Suppressor macrophage treated with lipopolysaccharide for 1 hour (primary cell): ENCODE data around the gene GATB.

Experiments used
- DNase-seq, 3 donors: peaks; one replicate each; pipeline ENCODE4 v3.0.0-alpha.2; 2020 to 2022

The GATB gene

GRCh38 chr4:151694961-151695720 lies 65.7 kb downstream of the GATB start:
- no peak for DNase-seq

- no peak for DNase-seq
Measured at GRCh38 chr4:151692821-151693673, 67.8 kb downstream of the GATB start.

- no peak for DNase-seq
Measured at GRCh38 chr4:151692443-151692782, 68.4 kb downstream of the GATB start.

DNA sequence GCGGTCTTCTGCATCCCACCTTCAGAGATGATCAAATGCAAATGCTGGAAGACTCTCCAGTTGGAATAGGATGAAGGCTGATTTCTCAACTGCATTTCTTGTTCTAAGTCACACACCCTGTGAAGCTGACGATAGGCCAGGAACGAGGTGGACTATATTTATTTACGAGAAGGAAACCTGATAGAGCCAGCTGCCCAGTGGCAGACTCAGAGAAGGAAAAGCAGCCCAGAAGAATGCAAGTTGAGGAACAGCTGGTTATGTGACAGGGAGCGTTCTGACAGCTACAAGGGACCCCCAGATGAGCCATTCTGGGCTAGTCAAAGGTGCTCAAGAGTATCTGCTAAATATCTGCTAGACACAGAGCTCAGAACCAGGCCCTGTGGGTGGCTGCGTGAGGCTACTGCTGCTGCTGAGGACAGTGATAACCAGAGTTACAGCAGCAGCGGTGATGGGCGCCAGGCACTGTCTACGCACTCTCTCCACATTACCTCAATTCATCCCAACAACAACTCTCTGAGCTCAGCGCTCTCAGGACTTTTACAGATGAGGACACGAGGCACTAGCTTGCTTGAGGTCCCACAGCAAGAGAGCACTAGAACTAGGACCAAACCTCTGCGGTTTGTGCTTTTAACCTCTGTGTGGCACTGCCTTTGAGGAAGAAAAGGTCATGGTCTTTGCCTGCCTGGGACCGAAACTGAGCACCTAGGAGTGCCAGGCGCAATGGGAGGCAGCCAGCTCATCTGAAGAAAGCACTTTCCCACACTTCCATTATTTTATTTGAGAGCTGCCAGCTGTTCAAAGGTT lies 69.0 kb downstream of the GATB start:
- no peak for DNase-seq

- no peak for DNase-seq
Measured at GRCh38 chr4:151690876-151691275, 69.9 kb downstream of the GATB start.

DNA sequence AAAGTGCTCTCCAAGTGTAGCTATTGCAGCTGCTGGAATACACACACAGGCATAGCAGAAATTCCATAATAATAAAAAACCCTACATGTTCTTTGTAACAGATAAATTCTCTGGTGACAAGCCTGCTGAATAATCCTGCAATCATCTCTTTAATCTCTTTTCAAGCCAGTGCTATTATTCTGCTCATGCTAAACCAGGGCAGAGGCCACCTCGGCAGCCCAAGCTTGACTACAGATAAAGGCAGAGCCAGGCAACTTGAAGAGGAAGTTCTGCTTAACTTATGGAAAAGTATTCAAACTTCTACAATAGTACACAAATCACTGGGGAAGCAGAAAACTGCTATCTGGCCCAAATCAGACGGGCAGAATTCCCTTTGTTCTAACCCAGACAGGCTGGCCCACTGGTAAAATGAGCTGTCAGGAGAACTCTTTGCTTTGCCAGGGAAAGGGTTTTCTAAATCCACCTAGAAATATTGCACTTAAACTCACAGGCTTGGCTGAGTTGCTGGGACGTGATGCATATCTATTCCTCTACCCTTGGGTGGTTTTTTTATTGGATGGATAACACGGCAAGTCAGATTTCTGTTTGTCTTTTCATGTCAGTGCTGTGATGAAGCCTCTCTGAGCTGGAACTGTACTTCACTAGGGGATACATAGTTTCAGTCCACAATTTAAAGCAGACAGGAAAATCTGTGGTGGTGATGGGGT lies 70.5 kb downstream of the GATB start:
- DNase-seq: no peak

DNA sequence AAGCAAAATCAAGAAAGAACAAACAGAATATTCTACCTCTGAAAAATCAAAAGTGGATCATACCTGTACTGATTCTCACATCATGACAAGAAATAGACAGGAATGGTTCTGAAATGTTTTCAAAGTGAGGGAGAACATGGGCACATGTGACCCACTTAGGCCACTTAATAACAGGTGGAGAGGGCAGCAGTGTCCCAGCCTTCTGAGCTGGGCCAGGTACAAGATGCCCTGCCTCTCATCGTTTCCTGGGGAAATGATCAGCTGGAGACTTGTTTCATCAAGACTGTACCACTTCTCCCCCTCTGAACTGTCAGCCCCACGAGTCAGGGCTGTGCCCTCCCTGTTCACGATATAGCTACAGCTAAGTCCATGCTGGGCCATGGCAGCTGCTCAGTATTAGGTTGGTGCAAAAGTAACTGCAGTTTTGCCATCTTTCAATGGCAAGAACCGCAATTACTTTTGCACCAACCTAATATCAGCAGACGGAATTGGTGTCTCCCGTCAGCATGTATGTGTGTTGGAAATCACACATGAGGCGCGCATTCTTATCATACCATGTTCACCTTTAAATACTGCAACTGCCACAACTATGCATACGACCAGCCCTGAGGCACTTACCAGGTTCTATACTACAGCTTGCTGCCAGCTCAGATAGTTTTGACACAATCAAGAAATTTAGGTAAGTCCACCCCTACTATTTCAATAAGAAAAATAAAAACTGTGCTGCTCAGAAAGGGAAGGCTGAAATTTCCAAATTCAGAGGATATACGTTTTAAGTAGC lies 71.4 kb downstream of the GATB start:
- no peak for DNase-seq

DNA sequence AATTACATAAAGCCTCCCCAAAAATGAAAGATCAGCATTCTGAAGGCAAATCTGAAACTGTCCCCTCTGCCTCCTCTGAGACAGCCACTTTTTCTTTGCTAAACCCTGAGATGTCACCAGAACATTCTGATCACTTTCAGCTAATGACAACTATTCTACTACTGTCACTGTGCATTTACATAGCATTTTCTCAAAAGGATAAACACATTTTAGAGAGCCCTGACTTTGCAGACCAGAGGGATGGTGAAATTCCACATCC lies 72.1 kb downstream of the GATB start:
- no peak for DNase-seq

GRCh38 chr4:151688003-151688784 lies 72.6 kb downstream of the GATB start:
- no peak for DNase-seq

GRCh38 chr4:151687021-151687640 lies 73.7 kb downstream of the GATB start:
- no peak for DNase-seq

- no peak for DNase-seq
Measured at GRCh38 chr4:151685303-151685702, 75.5 kb downstream of the GATB start.

GRCh38 chr4:151681085-151681484 lies 79.7 kb downstream of the GATB start:
- no peak for DNase-seq

GRCh38 chr4:151679231-151679630 lies 81.6 kb downstream of the GATB start:
- DNase-seq: no peak

DNA sequence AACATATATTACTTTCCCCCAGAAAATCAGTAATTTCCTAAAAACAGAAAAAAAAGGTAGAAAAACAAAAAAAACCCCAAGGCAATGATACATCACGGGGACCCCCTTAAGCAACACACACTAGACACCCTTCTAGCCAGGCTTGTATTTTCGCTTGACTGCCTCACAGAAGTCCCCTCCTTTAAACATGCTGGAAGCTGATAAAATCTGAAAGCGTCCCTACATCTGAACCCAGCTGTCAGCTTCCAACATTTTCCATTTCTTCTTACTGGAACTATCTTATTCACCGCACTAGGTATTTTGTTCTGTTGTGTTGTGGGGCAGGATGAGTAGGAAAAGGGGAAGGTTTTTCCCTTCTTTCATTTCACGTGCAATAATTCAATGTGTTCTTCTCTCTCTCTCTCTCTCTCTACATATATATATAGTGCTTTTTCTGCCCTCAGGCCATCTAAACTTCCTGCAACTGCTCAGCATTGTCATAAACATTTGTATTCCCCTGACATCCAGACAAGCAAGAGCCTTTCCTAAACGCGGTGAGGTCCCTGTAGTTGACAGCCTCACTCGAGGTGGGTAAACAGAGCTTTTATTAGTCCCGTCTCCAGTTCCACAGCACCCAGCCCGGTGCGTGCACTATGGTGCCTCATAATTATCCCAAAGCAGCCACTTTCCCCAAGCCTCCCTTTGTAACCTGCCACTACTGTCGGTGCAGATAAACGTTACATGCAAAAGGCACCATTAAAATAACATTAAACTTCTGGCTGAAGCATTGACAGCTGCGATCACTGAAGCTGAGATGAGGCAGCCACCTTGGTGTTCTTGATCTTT lies 82.5 kb downstream of the GATB start:
- no peak for DNase-seq

DNA sequence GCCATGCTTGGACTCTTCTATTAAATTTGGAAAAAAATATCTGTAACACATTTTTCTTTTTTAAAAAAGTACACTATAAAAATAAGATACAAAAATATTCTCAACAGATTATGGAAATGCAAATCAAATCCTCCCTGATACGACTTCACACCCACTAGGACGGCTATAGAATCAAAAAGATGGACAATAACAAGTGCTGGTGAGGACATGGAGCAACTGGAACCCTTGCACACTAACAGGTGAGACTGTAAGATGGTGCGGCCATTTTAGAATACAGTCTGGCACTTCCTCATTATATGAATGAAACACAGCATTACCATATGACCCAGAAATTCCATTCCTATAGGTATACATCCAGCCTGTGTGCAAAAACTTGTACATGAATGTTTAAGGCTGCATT lies 83.6 kb downstream of the GATB start:
- DNase-seq: no peak

DNA sequence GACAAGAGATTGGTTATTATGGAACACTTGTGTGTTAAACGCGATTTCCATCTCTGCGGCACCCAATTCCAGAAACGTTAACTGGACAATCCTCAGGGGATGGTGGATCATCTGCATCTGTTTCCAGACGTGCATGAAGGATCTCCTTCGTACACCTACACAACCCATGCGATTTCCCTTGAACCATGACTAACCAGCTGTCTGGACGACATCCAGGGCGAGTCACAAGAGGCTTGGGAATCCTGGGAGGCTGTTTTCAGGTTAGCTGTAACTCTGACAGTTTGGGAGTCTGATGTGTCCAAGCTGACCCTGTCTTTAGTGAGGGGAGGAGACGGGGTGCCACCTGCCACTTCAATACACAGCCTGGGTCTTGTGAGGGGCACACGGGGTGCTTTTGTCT lies 84.5 kb downstream of the GATB start:
- DNase-seq: no peak

DNA sequence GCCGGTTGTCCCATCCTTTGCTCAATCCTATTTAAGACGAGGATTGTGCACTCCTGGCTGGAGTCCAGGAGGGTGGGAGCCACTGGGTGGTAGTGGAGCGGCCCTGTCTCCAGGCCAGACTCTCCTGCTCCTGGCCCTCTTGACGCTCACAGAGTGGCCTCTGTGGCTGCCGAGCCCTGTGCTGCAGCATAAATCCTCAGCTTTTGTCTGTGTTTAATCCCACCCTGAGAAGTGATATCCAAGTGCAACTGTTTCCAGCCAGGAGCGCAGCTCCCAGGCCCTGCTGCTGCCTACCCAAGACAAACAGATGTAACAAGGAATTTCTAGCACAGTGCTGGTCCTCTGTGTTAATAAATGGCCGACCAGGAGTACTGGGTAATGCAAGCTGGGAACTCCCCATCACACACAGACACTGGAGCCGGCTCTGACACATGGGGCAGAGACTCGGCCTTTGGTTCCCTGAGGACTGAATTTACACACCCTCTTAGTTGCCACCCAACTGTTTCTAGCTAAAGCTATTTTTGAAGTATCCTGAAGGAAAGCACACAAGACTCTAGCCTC lies 85.3 kb downstream of the GATB start:
- no peak for DNase-seq

DNA sequence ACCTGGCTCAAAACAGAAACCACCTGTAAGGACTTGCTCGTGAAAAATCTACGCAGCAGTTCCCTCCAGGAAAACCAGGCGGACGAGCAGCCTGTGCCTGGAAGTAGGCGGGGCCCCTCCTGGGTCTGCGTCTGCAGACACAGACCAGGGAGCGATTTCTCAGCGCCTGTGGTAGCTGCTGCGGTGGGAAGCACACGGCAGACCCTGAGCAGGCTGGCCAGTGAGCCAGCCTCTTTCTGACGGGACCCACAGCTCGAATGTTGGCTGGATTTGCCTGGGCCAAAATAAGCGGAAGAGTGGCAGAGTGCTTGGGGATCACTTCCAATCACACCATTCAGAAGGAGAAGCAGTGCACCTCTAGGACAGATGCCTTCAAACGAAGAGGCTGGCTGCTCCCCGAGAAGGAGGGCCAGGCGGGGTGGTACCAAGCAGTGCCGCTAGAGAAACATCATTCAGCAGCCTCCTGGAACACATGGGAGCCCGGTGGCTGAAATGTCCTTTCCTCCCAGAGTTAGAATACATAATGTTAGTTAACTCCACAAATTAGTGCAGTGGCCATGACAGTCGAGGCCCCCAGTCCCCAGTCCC lies 85.9 kb downstream of the GATB start:
- DNase-seq: no peak

GRCh38 chr4:151673908-151674520 lies 86.8 kb downstream of the GATB start:
- DNase-seq: no peak
